Vagina (tissue), 2 donors: Measurements from ENCODE around the gene GAL.

ENCODE experiments used
- CTCF ChIP-seq, 3 experiments: fragments of 450-650 bp in 2 of 3; fragments of 200-600 bp in 1 of 3; sonication (generic) in 1 of 3; IDR thresholded peaks; one replicate each; pipeline ENCODE4 v1.5.1; 2017 to 2019; ENCODE audit warnings: antibody characterized with exemption in 3 of 3, mild to moderate bottlenecking in 2 of 3, moderate library complexity in 2 of 3
- POLR2A ChIP-seq, 2 donors: fragments of 450-650 bp; IDR thresholded peaks; one replicate each; pipeline ENCODE4 v1.6.1; 2017; ENCODE audit warnings: antibody characterized with exemption in 2 of 2, mild to moderate bottlenecking in 2 of 2, moderate library complexity in 2 of 2
- POLR2AphosphoS5 ChIP-seq, 2 donors: sonication (generic); formaldehyde crosslinking; IDR thresholded peaks; one replicate each; pipeline ENCODE4 v1.9.0; 2017; ENCODE audit warnings: antibody characterized with exemption in 2 of 2, mild to moderate bottlenecking in 2 of 2, low read depth in 1 of 2; ENCODE audit not compliant: insufficient read depth in 1 of 2

- no peak for TF ChIP-seq CTCF (IDR thresholded peaks at IDR 0.05)
- no peak for TF ChIP-seq POLR2A (IDR thresholded peaks at IDR 0.05)
- TF ChIP-seq POLR2AphosphoS5 (IDR thresholded peaks at IDR 0.05; ENCODE audit: insufficient read depth in 1 of 2, low read depth in 1 of 2), result no peak
These were observed 20.5 kb downstream of the GAL start for GRCh38 chr11:68704887-68705286.
